GM12891 (cell line): ENCODE results near the gene ADGRV1.

ENCODE experiments used
- DNase-seq: peaks from one replicate; pipeline ENCODE4 v3.0.0; 2011; ENCODE audit warnings: low spot score; ENCODE audit not compliant: insufficient read length
- FAIRE-seq: peaks from 2 replicates; lab custom pipeline; 2011; peaks lifted over from hg19 to GRCh38; lab: Jason Lieb, UNC
- PAX5 ChIP-seq: IDR thresholded peaks from 2 replicates; pipeline ENCODE4 v1.6.1; 2011; ENCODE audit warnings: low read length, moderate library complexity, mild to moderate bottlenecking; ENCODE audit not compliant: insufficient read depth, severe bottlenecking
- POLR2A ChIP-seq: IDR thresholded peaks from 2 replicates; pipeline ENCODE4 v1.6.1; 2011; ENCODE audit warnings: low read depth, low read length, control low read depth
- POLR2AphosphoS5 ChIP-seq: IDR thresholded peaks from 2 replicates; pipeline ENCODE4 v1.6.1; 2011; ENCODE audit warnings: low read depth, low read length, control low read depth
- POU2F2 ChIP-seq: IDR thresholded peaks from 2 replicates; pipeline ENCODE4 v1.6.1; 2011; ENCODE audit warnings: low read depth, mild to moderate bottlenecking, control low read depth, low read length, moderate library complexity
- SPI1 ChIP-seq: IDR thresholded peaks from 2 replicates; pipeline ENCODE4 v1.6.1; 2011; ENCODE audit warnings: low read depth, low read length, control low read depth
- TAF1 ChIP-seq: IDR thresholded peaks from 2 replicates; pipeline ENCODE4 v1.6.1; 2011; ENCODE audit warnings: low read depth, low read length, control low read depth

The ADGRV1 gene

GRCh38 chr5:90533794-90534193 is 24.8 kb upstream of the ADGRV1 start:
- FAIRE-seq = no peak
- TF ChIP-seq PAX5 (no peak), POU2F2 (no peak), SPI1 (no peak), TAF1 (no peak), POLR2AphosphoS5 (no peak), POLR2A (no peak)
- no peak for DNase-seq

GRCh38 chr5:90534922-90535321 is 23.7 kb upstream of the ADGRV1 start:
- TF ChIP-seq POLR2AphosphoS5 = no peak
- TF ChIP-seq SPI1 = no peak
- TF ChIP-seq POLR2A = no peak
- no peak for TF ChIP-seq POU2F2
- no peak for TF ChIP-seq PAX5
- TF ChIP-seq TAF1 = no peak
- FAIRE-seq (no peak), DNase-seq (no peak)

- DNase-seq (no peak), FAIRE-seq (no peak)
- TF ChIP-seq PAX5 = no peak
- TF ChIP-seq TAF1 = no peak
- no peak for TF ChIP-seq POLR2AphosphoS5
- TF ChIP-seq POLR2A = no peak
- TF ChIP-seq SPI1 = no peak
- no peak for TF ChIP-seq POU2F2
Measured at GRCh38 chr5:90542827-90543519, 15.6 kb upstream of the ADGRV1 start.

DNA sequence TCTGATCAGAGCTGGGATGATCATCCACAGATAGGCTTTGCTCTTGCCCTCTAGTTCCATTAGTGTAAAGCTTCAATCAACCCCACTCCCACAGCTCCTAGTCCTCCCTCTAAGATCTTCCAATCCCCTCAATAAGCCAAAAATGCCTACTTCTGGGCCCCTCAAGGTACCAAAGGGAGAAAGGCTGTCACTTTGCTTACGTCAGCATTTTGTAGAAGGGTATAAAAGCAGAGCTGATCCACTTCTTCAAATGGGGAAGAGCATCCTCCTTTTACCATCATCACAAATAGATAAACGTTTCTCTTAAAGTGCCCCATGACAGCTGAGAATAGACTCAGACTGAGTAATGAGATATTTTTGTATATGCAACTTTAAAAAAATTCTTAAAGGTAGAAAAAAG is 13.1 kb upstream of the ADGRV1 start:
- no peak for DNase-seq
- TF ChIP-seq SPI1 (no peak), POLR2AphosphoS5 (no peak), POU2F2 (no peak), PAX5 (no peak), TAF1 (no peak), POLR2A (no peak)
- FAIRE-seq = no peak

- TF ChIP-seq PAX5 = no peak
- no peak for TF ChIP-seq TAF1
- TF ChIP-seq SPI1 = no peak
- TF ChIP-seq POLR2AphosphoS5 = no peak
- no peak for TF ChIP-seq POLR2A
- TF ChIP-seq POU2F2 = no peak
- DNase-seq = no peak
- FAIRE-seq = no peak
Measured at GRCh38 chr5:90546216-90546837, 12.3 kb upstream of the ADGRV1 start.

DNA sequence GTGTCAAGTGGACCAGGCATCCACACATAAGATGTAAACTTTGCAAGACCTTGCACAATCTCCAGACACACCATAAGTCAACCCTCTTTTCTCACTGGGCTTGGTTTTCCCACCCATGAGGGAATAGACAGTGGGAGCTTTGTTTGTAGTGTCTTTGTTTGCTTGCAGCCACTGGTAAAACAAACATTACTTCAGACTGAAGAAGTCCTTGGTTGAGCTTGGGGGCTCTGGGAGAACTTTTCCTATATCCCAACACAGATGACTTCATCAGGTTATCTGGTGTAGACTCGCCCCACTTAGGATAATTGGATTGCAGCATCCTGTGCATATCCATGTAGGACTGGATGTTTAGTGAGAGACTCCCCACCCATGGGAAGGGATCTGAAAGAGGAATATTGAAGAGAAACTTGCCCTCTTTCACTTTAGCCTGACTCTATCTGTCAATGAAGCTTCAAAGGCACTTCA is 11.5 kb upstream of the ADGRV1 start:
- FAIRE-seq (no peak), DNase-seq (no peak)
- TF ChIP-seq SPI1 (no peak), POU2F2 (no peak), PAX5 (no peak), POLR2AphosphoS5 (no peak), POLR2A (no peak)

DNA sequence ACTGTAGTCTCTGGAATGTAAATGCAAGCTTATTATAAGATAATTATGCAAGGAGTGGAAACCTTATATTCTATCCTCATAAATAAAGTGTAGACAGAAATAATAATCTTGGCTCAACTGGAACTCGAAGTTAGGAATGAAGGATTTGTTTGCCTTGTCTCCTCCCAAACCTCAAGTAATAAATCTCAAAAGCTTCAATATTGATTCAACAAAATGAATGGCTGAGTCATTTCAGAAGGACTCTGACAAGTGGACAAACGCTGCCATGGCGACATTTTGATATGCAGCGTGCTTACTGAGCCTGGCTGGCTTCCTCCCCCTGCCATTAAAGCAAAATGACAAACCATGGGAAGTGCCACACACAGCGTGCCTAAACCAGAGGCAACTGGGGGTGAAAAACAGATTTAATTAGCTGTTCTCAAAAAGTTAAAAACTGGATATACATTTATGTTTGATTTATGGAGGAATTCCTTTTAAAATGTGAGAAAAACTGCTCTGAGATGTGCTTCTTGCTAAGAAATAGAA is 10.5 kb upstream of the ADGRV1 start:
- FAIRE-seq (peak; percentile 35), DNase-seq (no peak)
- TF ChIP-seq POU2F2 (peak; percentile 81), SPI1 (0 out of 2 replicates have a peak, but pooled peaks have one; percentile 7), TAF1 (no peak)

DNA sequence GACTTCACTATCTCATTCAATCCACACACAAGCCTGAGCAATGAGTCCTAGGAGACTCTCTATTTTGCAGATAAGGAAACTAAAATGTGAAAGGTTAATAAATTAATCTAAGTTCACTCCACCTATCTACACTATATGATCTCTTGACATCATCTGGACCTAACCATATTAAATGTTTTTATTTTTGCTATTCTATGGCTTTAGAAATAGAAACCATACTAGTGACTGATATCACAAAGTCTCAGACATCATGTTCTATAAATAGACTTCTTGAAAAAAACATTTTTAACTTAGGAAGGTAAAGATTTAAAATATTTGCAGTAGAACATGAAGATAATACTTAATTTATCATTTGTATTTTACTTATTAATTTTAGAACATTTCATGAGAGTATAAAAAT is 9.4 kb upstream of the ADGRV1 start:
- FAIRE-seq (no peak), DNase-seq (no peak)
- no peak for TF ChIP-seq POU2F2
- TF ChIP-seq SPI1 = no peak
- TF ChIP-seq TAF1 = no peak
- TF ChIP-seq POLR2A = no peak

- TF ChIP-seq TAF1 (no peak), POLR2A (no peak), POU2F2 (no peak), POLR2AphosphoS5 (no peak), PAX5 (no peak), SPI1 (no peak)
- no peak for FAIRE-seq
- DNase-seq = no peak
Measured at GRCh38 chr5:90549729-90550275, 8.8 kb upstream of the ADGRV1 start.
